ENCODE data around the gene KCNMB2. TPM values are rescaled to one million over a fixed set of nuclear protein-coding genes. Genes with fewer than 3 reads are reported as not detected.

The KCNMB2 gene
- total RNA-seq, 1 donor from 2014 or later: not detected

DNA sequence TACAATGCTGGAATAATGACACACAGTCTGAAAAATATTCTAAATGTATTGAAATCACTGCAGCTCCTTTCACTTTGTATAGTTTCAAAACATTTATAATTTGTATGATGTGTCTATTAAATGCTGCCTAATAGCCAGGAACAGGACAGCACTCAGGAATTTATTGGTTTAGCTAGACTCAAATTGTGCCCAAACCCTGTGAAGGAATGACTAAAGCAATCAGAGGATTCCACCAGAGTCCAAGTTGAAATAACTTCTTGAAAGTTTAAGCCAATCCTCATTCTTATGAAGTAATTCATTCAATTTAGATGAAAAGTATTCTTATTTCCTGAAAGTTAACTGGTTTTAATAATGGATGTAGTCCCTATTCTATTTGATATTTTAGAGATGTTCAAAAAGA is 268.4 kb downstream of the KCNMB2 start:
- intact Hi-C loops (cut with micrococcal nuclease): no loop called here

DNA sequence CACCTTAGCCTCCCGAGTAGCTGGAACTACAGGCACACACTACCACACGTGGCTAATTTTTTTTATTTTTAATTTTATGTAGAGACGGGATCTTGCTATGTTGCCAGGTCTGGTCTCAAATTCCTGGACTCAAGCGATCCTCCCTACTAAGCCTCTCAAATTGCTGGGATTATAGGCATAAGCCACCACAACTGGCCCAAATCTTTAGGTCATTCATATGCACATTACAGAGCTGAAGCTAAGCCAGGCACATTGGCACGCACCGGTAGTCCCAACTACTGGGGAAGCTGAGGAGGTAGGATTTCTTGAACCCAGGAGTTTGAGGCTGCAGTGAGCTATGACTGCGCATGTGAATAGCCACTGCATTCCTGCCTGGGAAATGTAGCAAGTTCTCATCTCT is 269.5 kb downstream of the KCNMB2 start:
- intact Hi-C loops (cut with micrococcal nuclease): no loop called here

DNA sequence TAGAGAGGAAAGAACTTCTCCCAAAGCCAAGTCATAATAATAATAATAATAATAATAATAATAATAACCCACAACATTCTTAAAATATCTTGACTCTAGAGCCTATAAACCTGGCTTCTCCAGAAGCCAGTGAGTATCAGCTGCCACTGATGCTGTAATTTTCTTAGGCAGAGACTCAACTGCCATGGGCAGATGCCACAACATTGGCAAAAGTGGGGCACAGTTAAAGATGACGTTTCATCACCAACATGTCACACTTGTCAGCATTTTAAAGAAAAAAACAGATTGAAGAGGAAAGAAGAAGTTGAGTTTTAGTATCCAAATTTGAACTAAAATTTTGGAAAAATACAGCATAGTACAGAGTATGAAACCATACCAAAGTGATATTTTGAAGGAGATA is 270.4 kb downstream of the KCNMB2 start:
- intact Hi-C loops (cut with micrococcal nuclease): no loop called here

DNA sequence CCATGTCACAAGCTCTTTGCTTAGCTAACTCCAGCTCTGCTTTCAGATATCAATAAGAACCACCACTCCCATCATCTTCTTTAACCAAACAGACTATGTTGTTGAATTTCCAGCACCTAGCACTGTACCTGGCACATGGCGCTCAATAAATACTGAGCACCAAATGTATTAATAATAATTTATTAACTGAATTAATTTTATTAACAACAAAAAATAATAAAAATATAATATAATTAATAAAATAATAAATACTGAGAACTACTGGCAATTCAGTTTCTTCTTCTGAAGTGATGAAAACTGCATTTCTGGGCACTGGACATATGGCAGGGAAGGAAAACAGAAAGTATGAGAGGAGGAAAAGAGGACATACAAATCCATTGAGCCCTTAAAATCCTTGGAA is 271.5 kb downstream of the KCNMB2 start:
- intact Hi-C loops (cut with micrococcal nuclease): no loop called here

DNA sequence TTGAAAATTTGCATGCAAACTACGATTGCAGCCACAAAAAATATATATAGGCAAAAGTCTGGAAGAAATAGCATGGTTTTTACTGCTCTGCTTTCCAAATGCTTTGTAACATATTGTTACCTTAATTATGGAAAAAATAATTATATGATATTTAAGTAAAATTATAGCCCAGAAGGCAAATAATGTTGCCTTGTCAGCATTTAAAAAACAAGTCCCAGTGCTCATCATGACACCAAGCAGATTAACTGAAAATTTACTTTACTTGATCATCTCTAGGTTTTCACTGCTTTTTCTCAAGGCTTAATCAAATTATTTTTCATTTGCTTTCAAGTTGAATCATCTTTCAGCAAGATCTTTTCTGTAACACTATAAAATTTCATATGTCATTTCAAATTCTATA is 272.5 kb downstream of the KCNMB2 start:
- intact Hi-C loops (cut with micrococcal nuclease): no loop called here

DNA sequence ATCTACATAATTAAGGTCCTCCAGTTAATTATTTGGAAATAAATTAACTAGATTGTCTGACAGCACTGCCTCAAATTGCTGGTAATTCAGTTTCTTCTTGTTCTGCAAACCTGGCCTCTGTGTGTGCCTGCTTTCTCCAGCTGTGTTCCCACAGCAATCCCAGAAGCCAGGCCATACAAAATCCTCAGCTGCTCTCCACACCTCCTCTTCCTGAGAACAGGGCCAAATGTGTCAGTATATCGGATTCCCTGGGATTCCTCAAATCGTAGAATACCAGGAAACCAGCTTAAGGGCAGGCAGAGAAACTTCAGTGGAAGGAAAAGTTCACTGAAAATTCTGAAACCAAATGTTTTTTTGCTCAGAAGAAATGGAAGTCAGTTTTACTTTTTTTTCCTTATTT is 273.9 kb downstream of the KCNMB2 start:
- intact Hi-C loops (cut with micrococcal nuclease): no loop called here

DNA sequence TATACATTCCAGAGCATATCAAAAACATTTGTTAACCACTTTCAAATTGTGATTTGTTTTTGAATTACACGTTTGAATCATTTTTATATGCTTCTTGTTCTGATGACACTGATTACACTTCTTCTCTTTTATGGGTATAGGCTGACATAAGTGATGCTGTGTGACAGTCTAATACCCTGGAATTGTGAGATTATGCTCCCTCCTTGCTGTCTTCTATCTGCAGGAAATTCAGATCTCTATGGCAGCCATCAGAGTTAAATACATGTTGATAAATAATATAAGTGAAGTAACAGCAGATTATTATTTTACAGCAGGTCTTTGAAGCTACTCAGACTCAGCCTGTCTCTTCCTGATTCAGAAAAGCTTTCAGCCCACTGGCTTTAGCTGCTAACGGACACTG is 286.5 kb downstream of the KCNMB2 start:
- intact Hi-C loops (cut with micrococcal nuclease): no loop called here

DNA sequence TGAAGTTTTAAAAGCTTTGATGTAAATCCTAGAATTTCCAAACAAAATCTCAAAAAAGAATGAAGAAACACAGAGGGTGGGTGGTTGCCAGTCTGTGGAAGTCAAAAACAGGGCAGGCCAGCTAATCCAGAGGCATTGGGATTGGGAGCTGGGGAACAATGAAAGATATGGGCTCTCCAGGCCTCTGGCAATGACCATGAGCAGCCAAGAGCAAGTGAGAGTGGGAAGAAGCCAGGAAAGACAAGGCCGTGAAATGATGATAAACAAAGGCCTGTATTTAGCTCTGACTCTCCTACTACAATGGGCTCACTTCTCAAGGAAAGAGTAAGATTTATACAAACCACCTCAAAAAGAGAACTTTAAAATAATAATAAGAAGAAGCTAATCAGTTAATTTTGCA is 286.9 kb downstream of the KCNMB2 start:
- intact Hi-C loops (cut with micrococcal nuclease): no loop called here

DNA sequence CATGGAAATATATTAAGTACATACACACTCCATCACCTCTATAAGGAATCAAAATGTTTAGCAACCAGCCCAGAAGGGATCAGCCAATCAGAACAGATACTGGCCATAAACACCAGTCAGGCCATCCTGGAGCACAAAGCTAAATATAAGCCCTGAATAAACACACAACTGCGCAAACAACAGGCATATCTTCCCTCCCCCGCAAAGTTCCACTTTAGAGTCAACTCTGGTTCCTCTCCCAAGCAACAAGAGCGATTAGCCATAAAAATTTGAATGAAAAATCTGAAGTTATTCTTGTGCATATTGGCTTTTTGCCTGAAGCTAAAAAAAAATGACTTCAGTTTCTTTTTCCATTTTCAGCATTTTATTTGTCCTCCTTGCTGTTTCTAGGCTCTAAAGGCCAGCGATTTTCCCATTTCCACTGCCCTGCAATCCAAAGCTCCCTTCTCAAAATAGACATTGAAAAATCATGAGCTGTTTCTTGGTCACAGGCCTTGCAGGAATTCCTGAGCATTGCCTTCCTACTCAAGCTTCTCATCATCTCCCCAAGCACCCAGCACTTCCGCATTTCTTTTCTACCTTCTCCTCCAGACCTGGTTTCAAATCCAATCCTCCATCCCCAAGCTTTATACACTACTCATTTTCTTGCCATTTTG is 287.5 kb downstream of the KCNMB2 start:
- intact Hi-C loops (cut with micrococcal nuclease): no loop called here

DNA sequence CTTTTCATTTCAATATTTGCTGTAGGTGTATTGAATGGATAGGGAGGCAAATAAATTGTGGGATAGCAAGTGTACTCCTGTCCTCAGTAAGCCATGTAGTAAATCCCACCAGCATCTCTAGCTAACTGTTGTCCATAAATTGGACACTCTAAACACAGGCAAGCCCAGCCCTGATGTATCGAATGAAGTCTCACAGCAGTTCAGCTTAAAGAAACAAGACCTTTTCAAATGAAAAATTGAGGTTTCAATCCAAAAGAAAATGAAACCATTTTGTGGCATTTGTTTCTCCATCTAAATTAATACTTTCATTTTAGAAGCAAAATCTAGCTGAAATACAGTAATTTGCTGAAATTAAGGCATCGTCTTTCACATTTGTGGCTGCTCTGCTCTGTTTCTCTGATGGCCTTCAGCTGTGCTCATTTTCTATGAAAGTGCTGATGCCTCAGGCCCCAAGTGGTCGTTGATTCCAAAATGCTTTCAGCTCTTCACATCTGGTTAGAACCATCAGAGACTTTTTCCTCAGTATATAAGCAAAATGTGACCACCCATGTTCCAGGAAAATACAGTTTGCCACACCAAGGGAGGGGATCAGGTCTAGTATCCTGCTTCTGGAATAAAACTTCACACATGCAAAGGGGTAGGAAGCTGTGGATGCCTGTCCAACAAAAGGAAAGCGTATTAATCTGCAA is 290.3 kb downstream of the KCNMB2 start:
- intact Hi-C loops (cut with micrococcal nuclease): no loop called here

DNA sequence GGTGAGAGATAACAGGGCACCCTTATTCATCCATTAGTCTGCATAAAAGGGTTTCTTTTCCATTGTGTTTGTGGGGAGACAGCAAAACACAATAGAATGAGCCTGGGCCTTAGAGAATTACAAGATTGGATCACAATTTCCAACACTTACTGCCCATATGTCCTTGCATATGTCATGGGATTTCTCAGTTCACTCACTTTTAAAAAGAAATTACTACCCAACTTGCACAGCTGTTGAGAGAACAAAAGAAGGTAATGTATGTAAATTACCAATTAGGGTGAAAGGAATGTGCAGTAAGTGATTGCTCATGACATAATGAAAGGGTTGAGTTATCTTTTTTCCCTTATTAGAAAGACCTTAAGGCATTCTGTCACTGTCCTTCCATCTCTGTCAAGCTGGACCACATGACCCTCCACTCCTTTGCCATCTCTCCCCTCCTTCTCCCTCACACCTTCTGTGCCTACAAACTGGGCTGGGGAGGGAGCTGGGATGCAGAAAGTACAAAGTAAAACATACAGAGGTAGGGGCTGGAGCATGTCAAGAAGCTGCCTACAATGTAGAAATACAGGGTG is 291.1 kb downstream of the KCNMB2 start:
- intact Hi-C loops (cut with micrococcal nuclease): no loop called here

DNA sequence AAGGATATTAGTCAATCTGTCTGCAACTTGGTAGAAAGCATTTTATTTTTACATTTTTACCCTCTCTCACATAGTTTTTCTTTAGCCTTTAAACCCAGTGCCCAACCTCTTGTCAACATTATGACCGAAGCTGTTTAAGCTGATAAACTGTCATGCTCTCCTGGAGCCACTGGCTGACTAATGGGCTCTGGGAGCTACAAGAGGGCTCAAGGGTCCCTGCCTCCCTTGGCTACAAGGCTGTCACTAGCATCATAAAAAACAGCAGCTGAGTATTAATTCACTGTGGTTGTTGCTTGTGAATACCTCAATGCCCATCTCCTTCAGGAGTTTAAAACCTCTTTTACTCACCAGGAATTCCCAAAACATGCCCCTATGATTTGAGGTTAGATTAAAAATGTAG is 297.5 kb downstream of the KCNMB2 start:
- intact Hi-C loops (cut with micrococcal nuclease): no loop called here

DNA sequence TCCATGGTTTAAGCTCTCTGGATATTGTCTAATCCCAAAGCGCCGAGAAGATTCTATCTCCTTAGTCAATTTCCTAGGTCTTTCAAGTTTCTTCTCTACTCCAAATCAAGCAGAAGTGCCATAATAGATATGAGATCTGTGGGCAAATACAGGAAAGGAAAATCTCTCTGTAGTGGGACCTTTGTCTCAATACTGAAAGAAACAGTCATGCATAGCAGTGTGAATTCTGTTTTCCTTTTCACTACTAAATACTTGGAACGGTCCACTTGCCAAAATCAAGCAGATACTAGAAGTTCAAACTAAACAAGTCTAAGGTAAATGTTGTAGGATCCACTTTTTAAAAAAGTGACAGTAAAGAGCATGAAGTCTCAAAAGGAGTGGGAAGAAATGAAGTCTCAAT is 298.8 kb downstream of the KCNMB2 start:
- intact Hi-C loops (cut with micrococcal nuclease): no loop called here

DNA sequence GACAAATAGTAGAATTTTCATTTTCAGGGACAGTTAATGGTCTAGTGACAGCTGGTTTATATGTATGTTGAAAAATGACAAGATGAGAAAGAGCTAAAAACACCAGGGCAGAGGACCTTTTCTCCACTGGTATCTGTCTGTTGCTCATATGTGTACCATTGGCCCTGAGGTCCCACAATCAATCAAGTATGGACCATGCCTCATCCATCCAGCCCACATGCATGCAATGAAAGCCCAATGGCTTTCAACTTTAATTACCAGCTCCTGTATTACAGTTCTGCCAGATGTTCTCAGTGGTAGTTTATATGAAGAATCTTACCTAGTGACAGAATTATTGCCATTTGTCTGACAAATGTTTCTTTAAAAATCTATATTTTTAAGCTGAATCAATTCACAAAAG is 301.3 kb downstream of the KCNMB2 start:
- intact Hi-C loops (cut with micrococcal nuclease): no loop called here

DNA sequence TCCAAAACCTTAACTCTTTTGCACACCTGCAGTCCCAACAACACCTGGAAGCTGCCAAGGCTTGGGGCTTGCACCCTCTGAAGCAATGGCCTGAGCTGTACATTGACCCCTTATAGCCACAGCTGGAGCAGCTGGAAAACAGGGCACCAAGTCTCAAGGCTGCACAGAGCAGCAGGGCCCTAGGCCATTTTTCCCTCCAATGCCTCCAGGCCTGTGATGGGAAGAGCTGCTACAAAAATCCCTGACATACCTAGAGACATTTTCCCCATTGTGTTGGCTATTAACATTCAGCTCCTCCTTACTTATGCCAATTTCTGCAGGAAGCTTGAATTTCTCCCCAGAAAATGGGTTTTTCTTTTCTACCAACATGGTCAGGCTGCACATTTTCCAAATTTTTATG is 304.4 kb downstream of the KCNMB2 start:
- intact Hi-C loops (cut with micrococcal nuclease): no loop called here

DNA sequence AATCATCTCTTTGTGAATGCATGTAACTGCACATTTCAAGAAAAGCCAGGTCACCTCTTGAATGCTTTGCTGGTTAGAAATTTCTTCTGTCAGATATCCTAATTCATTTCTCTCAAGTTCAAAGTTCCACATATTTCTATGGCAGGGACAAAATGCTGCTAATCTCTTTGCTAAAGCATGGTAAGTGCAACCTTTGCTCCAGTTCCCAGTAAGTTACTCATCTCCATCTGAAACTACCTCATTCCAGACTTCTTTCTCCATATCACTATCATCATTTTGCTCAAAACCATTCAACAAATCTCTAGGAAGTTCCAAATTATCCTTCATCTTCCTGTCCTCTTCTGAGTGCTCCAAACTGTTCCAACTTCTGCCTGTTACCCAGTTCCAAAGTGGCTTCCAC is 304.8 kb downstream of the KCNMB2 start:
- intact Hi-C loops (cut with micrococcal nuclease): no loop called here

DNA sequence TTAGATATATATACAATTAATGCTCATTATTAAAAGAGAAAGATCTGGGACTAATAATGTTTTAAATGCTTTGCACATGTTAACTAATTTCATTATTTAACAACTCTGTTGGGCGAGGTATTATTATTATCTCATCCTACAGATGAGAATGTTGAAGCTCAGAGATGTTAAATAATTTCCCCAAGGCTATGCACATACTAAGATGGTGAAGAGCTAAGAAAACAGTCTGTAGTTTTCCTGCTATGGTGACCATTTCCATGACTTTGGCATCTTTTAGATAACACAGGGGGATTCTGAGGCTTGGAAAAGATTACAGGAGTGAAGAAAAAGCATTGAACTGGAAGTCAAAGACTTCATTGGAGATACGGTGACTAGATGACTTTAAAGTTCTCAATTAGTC is 308.7 kb downstream of the KCNMB2 start:
- intact Hi-C loops (cut with micrococcal nuclease): no loop called here

DNA sequence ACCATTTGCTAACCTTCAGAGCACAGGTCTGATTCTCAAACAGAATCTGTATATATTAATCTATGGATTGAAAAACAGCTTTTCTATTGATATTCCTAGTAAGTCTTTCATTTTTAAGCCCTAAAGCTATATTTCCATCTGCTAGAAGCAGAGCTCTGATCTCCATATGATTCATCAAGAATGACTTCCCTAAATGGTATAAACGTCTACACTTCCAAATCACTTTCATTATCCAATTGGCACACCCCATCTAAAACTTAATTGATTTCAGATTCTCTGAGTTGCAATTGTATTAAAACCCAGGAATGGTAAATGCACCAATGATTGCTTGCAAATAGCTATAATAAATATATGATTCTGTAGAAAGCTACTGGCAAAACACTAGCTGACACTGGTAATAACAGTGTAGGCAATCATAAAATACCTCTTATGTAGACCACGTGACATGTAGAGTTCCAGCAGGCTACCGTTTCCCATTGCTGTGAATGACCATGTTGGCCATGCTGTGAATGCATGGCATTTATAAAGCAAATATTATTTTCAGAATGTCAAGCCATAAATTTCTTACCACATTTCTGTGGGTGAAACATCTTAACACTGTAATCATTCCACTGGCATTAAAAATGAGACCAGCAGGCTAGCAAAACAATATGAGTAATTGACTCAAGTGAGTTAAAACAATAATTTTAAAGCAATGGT is 309.3 kb downstream of the KCNMB2 start:
- intact Hi-C loops (cut with micrococcal nuclease): no loop called here

DNA sequence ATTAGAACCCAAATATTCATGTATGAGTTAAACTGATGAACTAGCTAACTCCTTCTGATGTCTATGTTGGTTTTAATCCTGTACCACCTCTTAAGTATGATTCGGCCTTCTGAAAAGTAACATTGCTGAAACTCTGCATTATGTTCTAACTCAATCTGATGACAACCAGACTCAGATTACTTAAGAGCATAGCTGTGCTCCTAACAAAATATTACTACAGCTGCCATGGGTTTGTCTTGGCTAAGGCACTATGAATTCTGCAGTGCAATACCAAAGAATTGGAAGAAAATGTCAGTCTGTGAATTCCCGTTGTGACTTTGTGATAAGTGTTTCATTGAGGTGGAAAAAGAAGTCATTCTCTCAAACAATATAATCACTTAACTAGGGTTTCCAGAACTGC is 311.0 kb downstream of the KCNMB2 start:
- intact Hi-C loops (cut with micrococcal nuclease): no loop called here

DNA sequence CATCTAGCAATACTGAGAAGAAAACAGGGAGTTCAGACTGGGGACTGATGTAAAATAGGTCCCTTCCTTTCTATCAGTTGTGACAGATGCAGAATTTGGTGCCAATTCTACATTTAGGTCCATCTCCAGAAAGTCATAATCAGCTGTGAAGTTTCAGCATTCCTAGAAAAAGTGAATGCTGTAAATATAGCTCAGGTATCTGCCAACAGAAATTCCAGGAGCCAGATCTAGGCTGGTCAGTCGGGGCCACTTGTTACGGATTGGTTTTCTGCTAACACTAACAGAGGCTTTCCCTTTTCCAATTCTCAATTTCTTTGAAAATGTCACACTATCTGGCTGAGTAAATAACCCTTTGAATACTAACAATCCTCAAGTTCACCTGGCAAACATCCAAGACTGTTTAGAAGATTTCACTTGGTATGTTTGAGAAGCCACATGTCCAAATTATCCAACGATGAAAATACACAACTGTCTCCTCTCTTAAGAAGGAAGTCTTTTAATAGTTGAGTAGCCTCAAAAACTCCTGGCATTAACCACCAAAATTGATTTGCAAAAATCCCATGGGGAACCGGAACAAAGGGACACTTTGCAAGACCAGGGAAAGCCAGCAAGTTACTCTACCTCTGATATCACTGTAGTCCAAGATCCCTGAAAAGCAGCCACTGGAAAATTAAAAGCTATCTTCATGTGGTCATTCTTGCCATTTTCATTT is 313.1 kb downstream of the KCNMB2 start:
- intact Hi-C loops (cut with micrococcal nuclease): no loop called here

DNA sequence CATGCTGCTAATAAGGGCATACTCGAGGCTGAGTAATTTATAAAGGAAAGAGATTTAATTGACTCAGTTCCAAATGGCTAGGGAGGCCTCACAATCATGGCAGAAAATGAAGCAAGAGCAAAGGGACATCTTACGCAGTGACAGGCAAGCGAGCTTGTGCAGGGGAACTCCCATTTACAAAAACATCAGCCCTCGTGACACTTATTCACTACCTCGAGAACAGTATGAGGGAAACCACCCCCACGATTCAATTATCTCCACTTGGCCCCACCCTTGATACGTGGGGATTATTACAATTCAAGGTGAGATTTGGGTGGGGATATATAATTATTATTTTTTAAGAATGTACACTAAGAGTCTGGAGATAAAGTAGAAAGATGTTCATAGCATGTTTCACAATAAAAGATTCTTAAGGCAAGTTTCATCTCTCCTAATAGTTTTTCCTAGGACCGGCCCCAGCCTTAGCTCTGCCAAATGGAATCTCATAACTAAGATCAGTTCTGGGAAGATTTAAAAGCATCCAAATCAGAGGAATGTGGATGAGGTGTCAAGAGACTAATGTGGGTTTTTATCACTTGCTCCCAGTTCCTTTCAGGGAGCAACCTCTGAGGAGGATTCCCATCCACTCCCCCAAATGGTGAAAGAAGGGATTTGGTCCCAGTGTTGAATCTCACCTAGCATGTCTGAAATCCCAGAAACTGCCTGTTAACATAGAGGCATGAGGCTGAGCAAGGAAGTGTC is 314.4 kb downstream of the KCNMB2 start:
- intact Hi-C loops (cut with micrococcal nuclease): no loop called here

Data from T-helper 2 cell treated with Interferon-gamma antibody and Interleukin-4, amounts not matched to agents 100 ng/mL and 5 ng/mL, for 36 hours (primary cell).